Peyer's patch (tissue), 4 donors: ENCODE results near the gene SLC39A8.

Experiments used
- POLR2A ChIP-seq, 2 donors: fragments of 450-650 bp; IDR thresholded peaks; one replicate each; pipeline ENCODE4 v1.5.1; 2017; ENCODE audit warnings: antibody characterized with exemption in 2 of 2, mild to moderate bottlenecking in 2 of 2, moderate library complexity in 2 of 2
- TF ChIP-seq, protein P1 (sequence below), 6 experiments: fragments of 450-650 bp in 4 of 6; fragments of 200-600 bp in 2 of 6; sonication (generic) in 1 of 6; IDR thresholded peaks; one replicate each; pipeline ENCODE4 v1.5.1; 2017 to 2019; ENCODE audit warnings: antibody characterized with exemption in 6 of 6, mild to moderate bottlenecking in 3 of 6, moderate library complexity in 1 of 6

DNA sequence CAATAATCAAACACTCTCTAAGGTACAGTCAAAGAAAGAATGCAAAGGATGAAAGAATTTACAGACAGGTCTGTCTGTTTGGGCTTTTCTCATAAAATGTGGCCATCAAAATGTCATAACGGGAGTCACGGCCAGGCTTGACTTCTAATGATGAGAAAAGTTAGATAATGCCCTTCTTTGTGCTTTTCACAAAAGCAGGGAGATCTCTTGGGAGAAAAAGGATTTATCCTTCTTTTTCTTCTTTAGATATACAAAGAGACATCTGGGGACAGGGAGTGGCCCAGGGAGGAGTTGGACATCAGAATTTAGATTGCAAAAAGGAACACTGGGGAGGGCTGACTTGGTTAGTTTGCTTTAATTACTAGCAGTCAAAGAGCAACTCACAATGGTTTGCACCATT is 93.1 kb downstream of the SLC39A8 start:
- TF ChIP-seq POLR2A (IDR thresholded peaks at IDR 0.05) = no peak
- TF ChIP-seq, protein P1, sequence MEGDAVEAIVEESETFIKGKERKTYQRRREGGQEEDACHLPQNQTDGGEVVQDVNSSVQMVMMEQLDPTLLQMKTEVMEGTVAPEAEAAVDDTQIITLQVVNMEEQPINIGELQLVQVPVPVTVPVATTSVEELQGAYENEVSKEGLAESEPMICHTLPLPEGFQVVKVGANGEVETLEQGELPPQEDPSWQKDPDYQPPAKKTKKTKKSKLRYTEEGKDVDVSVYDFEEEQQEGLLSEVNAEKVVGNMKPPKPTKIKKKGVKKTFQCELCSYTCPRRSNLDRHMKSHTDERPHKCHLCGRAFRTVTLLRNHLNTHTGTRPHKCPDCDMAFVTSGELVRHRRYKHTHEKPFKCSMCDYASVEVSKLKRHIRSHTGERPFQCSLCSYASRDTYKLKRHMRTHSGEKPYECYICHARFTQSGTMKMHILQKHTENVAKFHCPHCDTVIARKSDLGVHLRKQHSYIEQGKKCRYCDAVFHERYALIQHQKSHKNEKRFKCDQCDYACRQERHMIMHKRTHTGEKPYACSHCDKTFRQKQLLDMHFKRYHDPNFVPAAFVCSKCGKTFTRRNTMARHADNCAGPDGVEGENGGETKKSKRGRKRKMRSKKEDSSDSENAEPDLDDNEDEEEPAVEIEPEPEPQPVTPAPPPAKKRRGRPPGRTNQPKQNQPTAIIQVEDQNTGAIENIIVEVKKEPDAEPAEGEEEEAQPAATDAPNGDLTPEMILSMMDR (IDR thresholded peaks at IDR 0.05) = no peak
